CD4-positive, alpha-beta T cell (primary cell): Measurements from ENCODE around the gene ASXL1. TPM values are rescaled to one million over a fixed set of nuclear protein-coding genes. Genes with fewer than 3 reads are reported as not detected.

Source experiments
- ATAC-seq: fragments of 200-7000 bp; cut with Tn5 transposase; one replicate; pipeline ENCODE4 v1.10.0; 2022; ENCODE audit warnings: mild to moderate bottlenecking; ENCODE audit not compliant: poor library complexity
- CTCF ChIA-PET: fragments of 350-600 bp; sonication (Branson Sonifier 250); formaldehyde crosslinking; loops from one replicate; lab custom pipeline; 2021; ENCODE audit warnings: antibody characterized with exemption, inconsistent platforms; lab: Charles Lee
- POLR2A ChIA-PET: fragments of 350-600 bp; sonication (Branson Sonifier 250); formaldehyde crosslinking; loops from one replicate; lab custom pipeline; 2021; ENCODE audit warnings: antibody characterized with exemption, inconsistent platforms; lab: Charles Lee
- DNase-seq, 14 experiments: peaks; one replicate each; pipeline ENCODE4 v3.0.0-alpha.2; 2013 to 2020; ENCODE audit warnings: mixed read lengths in 2 of 14
- H3K27ac ChIP-seq, 2 donors: one replicate each; pipeline versions ENCODE4 v1.5.1 to v1.7.0; 2013; ENCODE audit warnings: low read length in 2 of 2, low read depth in 1 of 2, mild to moderate bottlenecking in 1 of 2
- H3K27me3 ChIP-seq, 2 experiments: 1 replicate in 1 of 2; 2 replicates in 1 of 2; pipeline versions ENCODE4 v1.6.1 to v1.7.0; 2013; ENCODE audit warnings: low read length in 2 of 2, control low read depth in 1 of 2, mild to moderate bottlenecking in 1 of 2, moderate library complexity in 1 of 2; ENCODE audit not compliant: insufficient read depth in 2 of 2, control insufficient read depth in 1 of 2
- H3K36me3 ChIP-seq: one replicate; pipeline ENCODE4 v1.6.1; 2013; ENCODE audit warnings: low read length, control low read depth; ENCODE audit not compliant: insufficient read depth
- H3K4me1 ChIP-seq: one replicate; pipeline ENCODE4 v1.6.1; 2013; ENCODE audit warnings: low read length, control low read depth; ENCODE audit not compliant: insufficient read depth
- H3K4me3 ChIP-seq: one replicate; pipeline ENCODE4 v1.5.1; 2013; ENCODE audit warnings: mild to moderate bottlenecking, low read length, moderate library complexity
- H3K9me3 ChIP-seq, 2 experiments: 1 replicate in 1 of 2; 2 replicates in 1 of 2; pipeline versions ENCODE4 v1.6.1 to v1.7.0; 2013; ENCODE audit warnings: low read length in 2 of 2, mild to moderate bottlenecking in 2 of 2, control low read depth in 1 of 2, moderate library complexity in 1 of 2; ENCODE audit not compliant: control insufficient read depth in 1 of 2, insufficient read depth in 1 of 2
- H3K27ac Mint-ChIP-seq: one replicate; pipeline ENCODE4 v1.8.0; 2020; ENCODE audit warnings: mixed read lengths
- H3K27me3 Mint-ChIP-seq: one replicate; pipeline ENCODE4 v1.8.0; 2021; ENCODE audit warnings: mixed read lengths
- H3K36me3 Mint-ChIP-seq: one replicate; pipeline ENCODE4 v1.8.0; 2021; ENCODE audit warnings: low read depth, mixed read lengths
- H3K4me1 Mint-ChIP-seq: one replicate; pipeline ENCODE4 v1.8.0; 2021; ENCODE audit warnings: low read depth, mixed read lengths
- H3K4me3 Mint-ChIP-seq: one replicate; pipeline ENCODE4 v1.8.0; 2020; ENCODE audit warnings: mild to moderate bottlenecking, mixed read lengths
- H3K9me3 Mint-ChIP-seq: one replicate; pipeline ENCODE4 v1.8.0; 2020; ENCODE audit warnings: mixed read lengths
- intact Hi-C, 2 experiments: fragments of 100-400 bp; cut with DNase I in 1 of 2; cut with micrococcal nuclease in 1 of 2; formaldehyde crosslinking; loops; one replicate each; pipeline versions ENCODE4 v1.15.1 to v1.9.0; 2023 to 2025; cut with DNase I, micrococcal nuclease
- total RNA-seq, 174 experiments: library from RNA in 2 of 174; stranded (reverse) in 2 of 174; gene quantifications; one replicate each; pipeline ENCODE4 v1.2.3 and lab custom pipeline; 2021 to 2026
- TF ChIP-seq, protein P1 (sequence below): fragments of 200-600 bp; IDR thresholded peaks from one replicate; pipeline ENCODE4 v1.8.0; 2022; ENCODE audit warnings: antibody characterized with exemption, mild to moderate bottlenecking

ASXL1 gene
- total RNA-seq, 2 experiments from 2014 or later = 213 to 222 TPM

DNA sequence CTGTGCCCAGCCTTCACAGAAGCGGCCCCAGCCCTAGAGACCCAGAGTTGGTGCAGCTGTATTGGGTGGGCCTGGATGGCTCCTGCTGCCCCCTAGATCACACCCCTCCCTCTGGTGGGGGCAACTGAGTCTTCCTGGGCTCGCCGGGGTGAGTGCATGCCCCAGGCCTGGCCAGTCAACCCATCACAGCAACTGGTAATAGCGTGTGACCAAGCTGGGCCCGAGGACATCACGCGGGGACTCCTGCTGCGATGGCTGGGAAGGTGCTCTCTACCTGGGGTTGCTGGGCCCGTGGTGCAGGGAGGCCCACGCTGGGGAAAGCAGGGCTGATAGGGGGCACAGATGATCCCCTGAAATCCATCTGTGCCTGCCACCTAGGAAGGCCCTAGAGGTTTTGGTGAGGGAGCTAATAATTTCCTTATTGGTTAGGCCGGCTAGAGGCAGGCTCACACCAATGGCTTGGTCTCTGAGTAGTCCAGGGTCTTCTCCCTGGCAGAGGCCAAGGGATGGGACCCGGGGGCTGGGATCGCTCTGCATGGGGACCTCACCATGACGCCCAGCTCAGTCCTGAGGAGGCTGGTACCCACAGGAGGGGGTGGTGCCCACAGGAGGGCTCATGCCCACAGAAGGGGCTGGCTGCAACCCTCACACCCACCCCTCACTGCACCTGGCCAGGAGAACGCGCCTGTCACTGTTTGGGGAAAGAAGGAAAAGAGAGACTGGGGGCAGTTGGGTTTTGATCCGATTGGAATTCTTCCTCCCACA, 103.9 kb downstream of the ASXL1 start:
- no peaks in the 10 kb centered on the region for H3K27me3 Mint-ChIP-seq
- H3K27ac ChIP-seq = no peak overlapping the region
- no peak overlapping the region for H3K4me3 ChIP-seq
- H3K9me3 Mint-ChIP-seq = no peaks in the 10 kb centered on the region
- DNase-seq = no peak
- H3K4me3 Mint-ChIP-seq = no peak overlapping the region
- ATAC-seq = no peak
- TF ChIP-seq, protein P1, sequence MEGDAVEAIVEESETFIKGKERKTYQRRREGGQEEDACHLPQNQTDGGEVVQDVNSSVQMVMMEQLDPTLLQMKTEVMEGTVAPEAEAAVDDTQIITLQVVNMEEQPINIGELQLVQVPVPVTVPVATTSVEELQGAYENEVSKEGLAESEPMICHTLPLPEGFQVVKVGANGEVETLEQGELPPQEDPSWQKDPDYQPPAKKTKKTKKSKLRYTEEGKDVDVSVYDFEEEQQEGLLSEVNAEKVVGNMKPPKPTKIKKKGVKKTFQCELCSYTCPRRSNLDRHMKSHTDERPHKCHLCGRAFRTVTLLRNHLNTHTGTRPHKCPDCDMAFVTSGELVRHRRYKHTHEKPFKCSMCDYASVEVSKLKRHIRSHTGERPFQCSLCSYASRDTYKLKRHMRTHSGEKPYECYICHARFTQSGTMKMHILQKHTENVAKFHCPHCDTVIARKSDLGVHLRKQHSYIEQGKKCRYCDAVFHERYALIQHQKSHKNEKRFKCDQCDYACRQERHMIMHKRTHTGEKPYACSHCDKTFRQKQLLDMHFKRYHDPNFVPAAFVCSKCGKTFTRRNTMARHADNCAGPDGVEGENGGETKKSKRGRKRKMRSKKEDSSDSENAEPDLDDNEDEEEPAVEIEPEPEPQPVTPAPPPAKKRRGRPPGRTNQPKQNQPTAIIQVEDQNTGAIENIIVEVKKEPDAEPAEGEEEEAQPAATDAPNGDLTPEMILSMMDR = no peak
- H3K4me1 Mint-ChIP-seq = no peaks in the 10 kb centered on the region
- ChIA-PET POLR2A (no interaction called here), CTCF (interaction anchor here (0.6 kb wide), 1 partner anchor 15 kb away, joined by 3 read pairs; no protein-coding TSS in a partner anchor)
- intact Hi-C loops = no loop called here
- no peaks in the 10 kb centered on the region for H3K27me3 ChIP-seq
- H3K27ac Mint-ChIP-seq = no peak overlapping the region
- H3K4me1 ChIP-seq = peaks cover 6% of the 10 kb centered on the region
- peaks cover 34% of the 10 kb centered on the region for H3K36me3 Mint-ChIP-seq
- H3K9me3 ChIP-seq = no peaks in the 10 kb centered on the region
- H3K36me3 ChIP-seq = peaks cover 45% of the 10 kb centered on the region

DNA sequence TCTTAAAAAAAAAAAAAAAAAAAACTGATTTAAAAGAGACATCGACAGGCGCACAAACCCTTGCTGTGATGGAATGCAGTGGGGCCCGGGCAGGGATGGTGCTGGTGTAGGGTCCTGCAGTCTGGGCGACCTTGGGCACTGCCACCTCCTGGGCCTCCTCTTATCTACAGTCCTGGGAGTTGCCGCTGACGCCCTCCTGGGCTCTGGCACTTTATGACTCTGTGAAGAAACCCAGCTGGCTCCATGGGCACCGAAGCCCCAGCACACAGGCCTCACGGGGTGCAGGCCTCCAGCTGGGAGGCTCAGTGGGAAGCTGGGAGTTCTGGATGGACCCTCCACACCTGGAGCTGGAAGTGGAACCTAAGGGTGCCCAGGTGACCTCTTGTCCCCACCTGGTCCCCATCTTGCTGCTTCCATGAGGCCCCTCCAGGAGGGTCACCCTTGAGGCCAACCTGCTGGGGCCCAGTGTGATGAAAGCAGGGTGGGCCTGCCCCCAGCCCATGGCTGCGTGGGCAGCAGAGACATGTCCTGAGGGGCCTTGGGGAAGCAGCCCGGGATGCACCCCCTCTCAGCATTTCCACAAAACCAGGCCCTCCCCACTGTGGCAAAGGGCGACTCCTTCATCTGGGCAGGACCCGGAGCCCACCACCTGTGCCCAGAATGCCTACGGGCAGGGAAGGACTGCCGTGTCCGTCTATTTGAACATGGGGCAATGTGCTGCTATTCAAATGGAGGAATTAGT, 104.9 kb downstream of the ASXL1 start:
- Mint-ChIP-seq H3K27me3 (no peaks in the 10 kb centered on the region), H3K9me3 (no peaks in the 10 kb centered on the region), H3K4me1 (no peaks in the 10 kb centered on the region), H3K36me3 (peaks cover 30% of the 10 kb centered on the region), H3K27ac (no peak overlapping the region), H3K4me3 (no peak overlapping the region)
- intact Hi-C loops = no loop called here
- peaks cover 9% of the 10 kb centered on the region for H3K4me1 ChIP-seq
- H3K27ac ChIP-seq = no peak overlapping the region
- H3K9me3 ChIP-seq = no peaks in the 10 kb centered on the region
- TF ChIP-seq, protein P1 = no peak
- ChIA-PET POLR2A (no interaction called here), CTCF (no interaction called here)
- H3K27me3 ChIP-seq = no peaks in the 10 kb centered on the region
- H3K36me3 ChIP-seq = peaks cover 47% of the 10 kb centered on the region
- DNase-seq (no peak), ATAC-seq (no peak)
- no peak overlapping the region for H3K4me3 ChIP-seq

DNA sequence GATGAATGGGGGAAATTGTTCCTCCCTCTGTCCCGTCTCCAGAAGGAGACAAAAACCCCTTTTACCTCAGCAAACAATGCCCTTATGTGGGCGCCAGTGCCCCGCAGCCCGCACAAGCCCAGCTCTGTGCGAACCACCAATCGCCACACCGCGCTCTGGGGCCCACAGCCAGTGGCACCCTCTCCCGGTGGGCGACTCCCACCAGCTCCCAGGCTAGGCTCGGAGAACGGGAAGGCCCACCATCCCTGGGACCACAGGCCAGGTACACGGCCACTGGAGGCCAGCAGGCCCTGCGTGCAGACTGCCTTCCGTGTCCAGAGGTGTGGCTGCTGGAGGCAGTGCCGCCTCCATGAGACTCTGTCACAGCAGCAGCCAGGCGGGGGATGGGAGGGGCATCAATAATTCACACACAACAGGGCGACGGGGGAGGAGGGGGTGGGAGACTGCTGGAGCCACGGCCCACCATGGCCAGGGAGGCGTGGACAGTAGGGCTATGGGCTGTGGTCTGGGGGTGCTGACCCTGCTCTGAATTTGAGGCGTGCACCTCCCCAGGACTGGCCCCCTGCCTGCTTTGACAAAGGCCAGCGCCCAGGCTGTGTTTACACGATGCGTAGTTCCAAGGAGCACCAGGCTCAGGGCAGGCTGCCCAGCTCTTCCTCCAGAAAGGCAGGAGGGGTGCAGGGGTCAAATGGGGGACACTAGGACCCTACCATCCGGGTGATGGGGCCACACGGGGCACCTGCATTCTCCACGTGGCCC, 105.7 kb downstream of the ASXL1 start:
- Mint-ChIP-seq H3K4me1 (no peaks in the 10 kb centered on the region), H3K36me3 (peaks cover 23% of the 10 kb centered on the region), H3K4me3 (no peak overlapping the region), H3K27me3 (no peaks in the 10 kb centered on the region), H3K27ac (no peak overlapping the region), H3K9me3 (no peaks in the 10 kb centered on the region)
- Histone ChIP-seq H3K4me1 (peaks cover 8% of the 10 kb centered on the region), H3K9me3 (no peaks in the 10 kb centered on the region), H3K36me3 (peaks cover 44% of the 10 kb centered on the region), H3K4me3 (no peak overlapping the region), H3K27ac (no peak overlapping the region), H3K27me3 (no peaks in the 10 kb centered on the region)
- CTCF ChIA-PET = no interaction called here
- POLR2A ChIA-PET = no interaction called here
- TF ChIP-seq, protein P1 = no peak
- intact Hi-C loops = no loop called here
- ATAC-seq (no peak), DNase-seq (no peak)
